ENCODE data around the gene PLCH2.
"Not testable (repeated sequence)": the region's sequence is repeated elsewhere in the genome, so short reads cannot be mapped to it uniquely, and the experiment has no call there.

PLCH2 gene

DNA sequence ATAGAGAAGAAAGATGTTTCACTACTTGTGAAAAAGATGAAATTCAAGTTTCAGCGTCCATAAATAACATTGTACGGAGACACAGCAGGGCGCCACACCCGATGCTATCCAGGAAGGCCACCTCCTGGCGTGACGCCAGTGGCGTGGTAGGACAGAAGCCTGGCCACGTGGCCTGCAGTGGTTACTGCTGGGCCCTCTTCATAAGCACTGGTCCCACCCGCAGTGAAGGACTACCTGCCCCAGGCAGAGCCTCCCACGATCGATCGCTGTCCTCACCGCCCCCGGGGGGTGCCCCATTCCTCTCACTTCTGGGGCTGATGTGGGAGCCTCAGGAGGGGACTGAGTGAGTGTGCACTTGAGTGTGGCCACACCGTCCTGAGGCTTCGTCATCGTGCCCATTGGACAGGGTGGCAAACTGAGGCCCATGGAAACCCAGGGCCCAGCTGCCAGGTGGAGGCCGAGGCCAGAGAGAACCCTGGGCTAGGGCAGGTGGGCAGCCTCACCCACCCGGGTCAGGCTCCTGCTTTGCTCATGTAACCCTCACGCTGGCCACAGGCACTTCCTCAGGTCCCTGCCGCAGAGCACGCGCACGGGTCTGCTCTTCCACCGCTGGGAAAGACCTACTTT, 65.6 kb downstream of the PLCH2 start:
- no peak for DNase-seq

DNA sequence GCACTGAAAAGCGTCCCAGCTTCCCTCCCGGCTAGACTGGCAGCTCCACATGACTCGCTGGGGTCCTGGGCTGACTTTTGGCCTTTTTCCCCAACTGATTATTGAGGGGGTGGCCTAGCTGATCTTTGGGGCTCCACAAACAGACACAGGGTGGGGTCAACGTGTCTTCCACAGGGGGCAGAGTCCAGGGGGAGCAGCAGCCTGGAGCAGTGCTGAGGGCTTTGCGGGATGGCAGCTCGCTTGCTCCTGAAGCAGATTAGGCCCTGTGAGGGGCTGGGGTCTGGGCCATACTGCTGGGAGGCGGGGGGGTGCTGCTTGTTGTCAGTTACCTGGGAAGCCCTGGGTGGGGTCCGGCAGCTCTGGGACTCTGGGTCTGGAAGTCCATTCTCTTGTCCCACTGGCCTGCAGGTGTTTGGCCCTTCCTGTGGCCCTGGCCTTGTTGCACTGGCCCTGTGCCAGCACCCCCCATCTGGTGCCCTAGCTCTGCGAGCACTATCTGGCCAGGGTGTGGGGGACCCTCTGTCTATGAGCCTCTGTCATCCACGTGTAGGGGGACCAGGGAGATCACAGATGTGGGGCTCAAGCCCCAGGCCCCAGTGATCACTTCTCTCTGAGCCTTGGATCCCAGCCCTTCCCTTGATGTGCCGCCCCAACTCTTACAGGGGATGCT, 66.3 kb downstream of the PLCH2 start:
- no peak for DNase-seq

DNA sequence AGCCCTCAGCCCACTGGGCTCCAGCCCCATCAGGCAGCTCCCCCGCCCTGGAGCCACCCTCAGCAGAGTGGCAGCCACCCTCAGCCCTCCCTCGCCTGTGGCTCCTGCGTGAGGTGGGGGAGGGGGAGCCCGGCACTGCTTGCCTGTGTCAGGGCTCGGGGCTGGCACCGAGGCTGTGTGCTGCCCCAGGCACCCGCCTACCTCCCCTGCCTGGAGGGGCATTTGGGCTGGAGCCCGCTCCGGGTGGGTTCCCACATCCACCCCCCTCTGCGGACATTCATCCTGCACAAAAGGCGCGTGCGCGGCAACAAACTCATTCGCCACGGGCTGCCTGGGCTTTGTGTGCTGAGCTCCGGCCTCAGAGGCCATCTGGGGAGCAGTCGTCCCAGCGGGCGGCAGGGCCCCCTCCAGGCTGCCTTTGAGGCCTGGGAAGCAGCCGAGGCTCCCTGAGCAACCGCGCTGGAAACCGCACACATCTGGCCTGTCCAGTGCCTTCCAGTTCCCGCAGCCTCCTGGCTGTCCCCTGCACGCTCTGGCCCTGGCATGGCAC, 67.5 kb downstream of the PLCH2 start:
- DNase-seq = peak in 41 of 51 donors; percentile 19 to 85 (median 66)

DNA sequence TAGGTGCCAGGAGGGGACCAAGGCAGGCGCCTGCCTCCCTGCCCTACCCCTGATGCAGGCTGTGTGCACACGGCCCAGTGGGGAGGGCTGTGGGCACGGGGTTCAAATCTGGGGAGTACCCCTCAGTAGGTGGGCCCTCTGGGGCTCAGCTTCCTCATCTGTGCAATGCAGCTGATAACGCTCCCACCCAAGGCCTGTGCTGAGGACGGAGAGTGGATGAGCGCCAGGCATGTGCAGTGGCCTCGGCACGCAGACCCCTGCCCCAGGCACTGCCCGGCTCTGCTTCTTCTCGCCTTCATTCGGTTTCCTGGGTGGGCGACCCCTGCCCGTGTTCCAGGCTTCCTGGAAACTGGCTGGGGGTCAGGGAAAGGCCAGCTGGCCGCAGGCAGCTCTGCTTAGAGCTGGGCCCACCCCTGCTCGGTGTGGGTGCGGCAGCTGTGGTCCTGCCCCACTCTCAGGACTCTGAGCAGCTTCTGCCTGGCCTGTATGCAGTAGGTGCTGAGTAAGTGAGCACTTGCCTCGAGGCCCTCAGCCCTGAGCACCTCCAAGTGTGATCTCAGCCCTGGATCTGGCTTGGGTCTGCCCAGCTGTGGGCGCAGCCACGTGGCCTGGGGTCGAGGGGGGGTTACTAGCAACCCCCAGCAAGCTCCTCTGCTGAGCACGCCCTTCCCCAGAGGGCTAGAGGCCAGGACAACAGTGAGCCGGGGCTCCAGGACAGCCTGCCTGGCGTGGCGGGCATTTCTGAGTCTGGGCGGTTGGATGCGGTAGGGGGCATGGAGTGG, 68.2 kb downstream of the PLCH2 start:
- peak in 16 of 51 donors; percentile 26 to 66 (median 44) for DNase-seq

DNA sequence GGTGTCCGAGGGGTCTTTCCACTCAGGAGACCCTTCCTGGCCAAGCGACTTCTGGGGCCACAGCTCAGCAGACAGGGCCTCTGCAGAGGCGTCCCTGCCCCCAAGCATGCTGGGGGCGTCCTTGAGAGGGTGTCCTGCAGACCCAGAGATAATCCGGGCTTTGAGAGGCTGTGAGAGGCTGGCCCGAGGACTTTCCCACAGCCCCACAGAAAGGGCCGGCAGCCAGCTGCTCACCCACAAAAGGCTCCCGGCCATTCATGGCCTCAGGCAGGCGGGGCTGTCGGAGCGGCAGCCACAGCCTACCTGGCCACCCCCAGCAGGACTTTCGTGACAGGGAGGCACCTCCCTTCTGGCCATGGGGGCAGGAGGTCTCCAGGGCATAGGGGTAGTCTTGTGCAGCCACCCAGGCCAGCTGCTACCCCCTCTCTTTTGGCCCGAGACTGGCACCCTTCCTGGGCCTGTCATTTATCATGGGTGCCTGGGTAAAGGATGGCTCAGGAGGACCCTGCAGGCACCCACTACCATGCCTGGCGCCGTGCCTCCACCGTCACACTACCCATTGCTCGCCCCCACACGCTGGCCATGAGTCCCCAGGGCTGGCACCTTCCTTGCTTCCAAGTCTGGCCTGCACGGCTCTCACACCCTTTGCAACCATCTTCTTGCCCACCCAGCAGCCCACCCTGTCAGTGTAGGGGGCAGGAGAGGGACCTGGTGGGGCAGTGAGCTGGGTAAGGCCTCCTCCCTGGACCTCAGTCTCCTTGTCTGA, 69.0 kb downstream of the PLCH2 start:
- DNase-seq = peak in 25 of 51 donors; percentile 29 to 66 (median 44)

DNA sequence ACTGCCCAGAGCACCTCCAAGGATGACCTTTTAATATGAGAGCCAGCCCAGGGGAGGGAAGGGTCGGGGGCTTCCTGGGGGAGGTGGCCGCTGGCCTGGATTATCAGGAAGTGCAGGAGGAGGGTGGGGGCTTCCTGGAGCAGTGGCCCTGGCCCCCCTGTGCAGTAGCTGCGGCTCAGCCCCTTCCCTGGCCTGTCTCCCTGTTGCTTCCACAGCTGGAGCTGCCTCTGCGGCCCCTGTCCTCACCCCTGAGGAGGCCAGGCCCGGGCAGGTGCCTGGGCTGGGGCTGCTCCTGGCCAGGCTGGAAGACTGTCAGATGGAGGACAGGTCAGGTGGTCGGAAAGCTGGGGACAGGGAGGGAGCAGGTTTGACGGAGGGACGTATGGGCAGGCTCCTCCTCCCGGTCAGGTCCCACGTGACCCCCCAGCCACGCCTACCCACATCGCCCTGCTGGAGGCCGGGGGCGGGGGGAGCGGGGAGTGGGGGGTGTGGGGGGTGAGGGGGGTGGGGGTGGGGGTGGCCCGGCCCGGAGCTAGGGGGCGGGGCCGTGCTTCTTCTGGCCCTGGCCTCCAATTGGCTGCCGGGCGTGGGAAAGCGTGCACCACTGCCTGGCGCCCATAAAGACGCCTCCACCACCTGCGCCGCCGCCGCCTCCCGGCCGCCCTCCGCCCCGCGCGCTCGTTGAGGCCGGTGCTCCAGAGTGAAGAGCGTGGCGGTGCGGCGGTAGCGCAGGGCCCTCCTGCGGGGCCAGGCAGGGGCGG, 69.8 kb downstream of the PLCH2 start:
- DNase-seq = peak in 47 of 51 donors; percentile 26 to 91 (median 74)

DNA sequence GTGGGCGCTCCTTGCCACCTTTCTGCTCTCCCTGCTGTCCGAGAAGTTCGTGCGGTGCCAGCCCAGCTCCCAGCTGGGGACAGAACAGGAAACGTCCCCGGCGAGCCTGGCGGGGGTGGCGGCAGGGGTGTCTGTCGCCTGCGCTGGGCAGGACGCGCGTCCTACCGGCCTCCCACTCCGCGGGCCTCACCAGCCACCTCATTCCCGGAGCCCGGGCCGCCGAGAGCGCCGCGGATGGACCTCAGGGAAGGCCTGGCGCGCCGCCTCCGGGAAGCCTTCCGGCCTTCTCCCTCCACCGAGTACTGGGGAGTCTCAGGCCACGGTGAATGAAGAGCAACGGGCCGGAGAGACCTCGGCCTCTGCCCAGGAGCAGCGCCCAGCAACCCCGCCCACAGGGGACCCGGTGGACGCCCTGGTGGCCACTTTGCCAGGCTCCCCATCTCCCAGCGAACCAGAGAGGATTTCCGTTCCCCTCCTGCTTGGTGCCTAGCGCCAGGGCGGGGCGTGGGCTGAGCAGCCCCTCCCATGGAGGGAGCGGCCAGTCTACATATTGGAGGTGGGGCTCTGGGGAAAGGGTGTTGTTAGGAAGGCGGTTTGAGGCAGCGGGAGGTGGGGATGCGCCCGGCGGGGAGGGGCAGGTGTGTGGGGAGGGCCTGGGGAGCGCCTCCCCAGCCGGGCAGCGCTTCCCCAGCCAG, 70.6 kb downstream of the PLCH2 start:
- peak in 33 of 51 donors; percentile 16 to 72 (median 53) for DNase-seq

DNA sequence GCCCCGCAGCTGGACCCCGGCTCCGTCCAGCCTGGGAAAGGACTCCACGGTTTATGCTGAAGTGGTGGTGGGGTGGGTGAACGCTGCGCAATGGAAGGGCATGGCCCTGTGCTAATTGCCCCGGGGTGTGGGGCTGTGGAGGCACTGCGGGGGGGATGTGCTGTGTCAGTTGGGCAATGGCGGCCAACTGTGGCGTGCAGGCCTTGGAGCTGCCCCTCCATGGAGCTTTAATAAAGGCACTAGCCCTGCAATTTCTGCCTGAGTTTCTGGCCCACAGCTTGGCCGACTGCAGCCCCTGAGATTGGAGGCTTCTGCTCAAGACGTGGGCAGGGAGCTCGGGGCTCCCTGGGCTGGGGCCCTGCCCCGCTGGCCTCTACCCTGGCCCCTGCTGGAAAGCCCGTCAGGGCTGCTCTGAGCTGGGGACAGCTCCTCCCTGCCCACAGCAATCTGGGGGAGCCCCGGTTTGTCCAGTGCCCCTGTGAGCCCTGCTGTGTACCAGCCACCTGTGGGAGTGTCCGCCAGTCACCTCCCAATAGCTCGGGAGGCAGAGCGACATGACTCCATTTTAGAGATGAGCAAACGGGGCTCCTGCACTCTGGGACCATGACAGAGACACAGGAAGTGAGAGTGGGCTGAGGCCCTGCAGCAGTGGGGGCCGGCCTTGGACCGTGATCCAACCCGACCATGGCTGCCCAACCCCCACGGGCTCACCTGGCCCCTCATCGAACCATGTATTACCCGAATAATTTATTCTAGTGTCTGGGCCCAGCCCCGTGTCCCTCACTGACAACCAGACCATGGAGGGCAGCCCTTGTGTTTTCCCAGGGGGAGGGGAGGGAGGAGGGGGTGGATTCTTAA, 71.3 kb downstream of the PLCH2 start:
- DNase-seq = peak in 2 of 51 donors; percentile 49 to 74

DNA sequence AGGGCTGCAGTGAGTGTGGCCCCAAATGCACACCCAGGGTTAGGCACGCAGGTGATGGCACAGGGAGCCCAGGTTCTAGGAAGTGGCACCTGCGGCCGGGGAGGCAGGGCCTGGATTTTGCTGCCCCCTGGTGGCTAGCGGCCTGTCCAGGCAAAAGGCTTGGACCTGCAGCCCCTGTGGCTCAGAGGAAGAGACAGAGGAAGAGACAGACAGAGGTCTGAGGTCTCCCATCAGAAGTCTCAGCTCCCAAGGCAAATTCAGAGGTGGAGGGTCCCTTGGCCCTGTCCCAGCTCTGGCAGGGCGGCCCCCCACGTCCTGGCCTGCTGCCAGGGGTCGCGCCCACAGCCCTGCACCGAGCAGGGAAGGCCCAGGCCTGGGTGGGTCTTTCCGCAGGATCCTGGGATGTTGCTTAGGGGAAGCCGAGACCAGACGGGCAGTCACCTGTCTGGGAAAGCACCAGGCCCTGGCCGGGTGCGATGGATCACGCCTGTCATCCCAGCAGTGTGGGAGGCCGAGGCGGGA, 72.0 kb downstream of the PLCH2 start:
- peak in 49 of 51 donors; percentile 25 to 87 (median 69) for DNase-seq

DNA sequence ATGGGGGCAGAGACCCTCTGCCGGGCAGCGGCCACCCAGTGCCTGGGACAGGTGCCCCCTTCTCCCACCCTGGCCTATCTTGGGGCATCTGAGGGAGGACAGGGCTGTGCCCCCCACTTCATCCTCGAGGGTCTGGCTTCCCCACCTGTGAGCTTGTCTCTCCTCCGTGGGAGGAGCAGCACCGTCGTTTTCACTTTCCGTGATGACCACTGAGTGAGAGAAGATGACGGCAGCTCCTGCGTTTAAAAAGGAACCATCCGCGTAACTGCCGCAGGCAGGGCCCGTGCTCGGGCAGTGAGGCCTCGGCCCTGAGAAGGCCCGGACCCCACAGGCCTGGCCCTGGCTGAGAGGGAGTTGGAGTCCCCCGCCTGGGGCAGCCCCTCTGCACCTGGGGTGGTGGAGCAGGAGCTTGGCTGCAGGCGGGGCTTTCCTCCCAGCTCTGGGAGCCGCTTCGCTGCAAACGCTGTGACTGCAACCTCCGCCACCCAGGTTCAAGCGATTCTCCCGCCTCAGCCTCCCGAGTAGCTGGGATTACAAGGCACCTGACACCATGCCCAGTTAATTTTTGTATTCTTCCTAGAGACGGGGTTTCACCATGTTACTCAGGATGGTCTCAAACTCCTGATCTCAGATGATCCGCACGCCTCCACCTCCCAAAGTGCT, 73.4 kb downstream of the PLCH2 start:
- DNase-seq = not testable (repeated sequence)

DNA sequence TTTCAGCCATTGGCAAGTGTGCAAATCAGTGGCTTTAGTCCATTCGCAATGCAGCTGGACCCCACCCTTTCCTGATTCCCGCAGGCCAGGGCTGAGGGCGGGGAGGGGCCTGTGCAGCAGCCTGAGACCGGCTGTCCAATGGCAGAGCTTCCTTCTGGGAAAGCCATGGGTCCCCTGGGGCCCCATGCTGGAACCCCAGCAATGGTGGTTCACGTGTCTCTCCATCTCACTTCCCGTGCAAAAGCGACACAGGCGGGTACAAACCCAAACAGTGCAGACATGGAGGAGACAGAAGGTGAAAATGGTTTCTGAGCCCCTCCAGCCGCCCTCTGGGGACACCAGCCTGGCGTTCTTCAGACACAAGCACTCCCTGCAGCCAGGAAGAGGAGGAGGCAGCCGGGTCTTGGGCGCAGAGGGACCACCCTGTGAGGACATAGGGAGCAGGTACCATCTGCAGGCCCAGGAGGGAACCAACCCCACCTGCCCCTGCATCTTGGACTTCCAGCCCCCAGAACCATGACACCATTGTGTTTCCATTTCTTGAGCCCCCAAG, 74.3 kb downstream of the PLCH2 start:
- not testable (repeated sequence) for DNase-seq

DNA sequence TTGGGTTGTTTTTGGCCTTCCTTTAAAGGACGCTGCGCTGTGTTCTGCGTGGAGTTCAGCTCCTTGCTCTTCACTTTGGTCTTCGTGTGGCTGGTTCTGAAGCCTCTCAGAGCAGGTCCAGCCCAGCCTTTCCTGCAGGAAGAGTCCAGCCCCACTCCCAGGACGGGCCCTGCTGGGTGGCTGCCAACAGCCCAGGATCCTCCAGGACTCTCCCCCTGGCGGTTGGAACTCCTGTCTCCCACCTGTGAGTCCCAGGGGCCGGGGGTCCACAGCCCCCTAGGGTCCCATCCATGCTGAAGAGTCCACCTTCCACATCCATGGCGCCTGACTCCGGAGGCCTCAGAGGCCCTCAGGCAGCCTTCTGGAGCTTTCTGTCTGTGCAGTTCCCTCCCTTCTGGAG, 75.5 kb downstream of the PLCH2 start:
- not testable (repeated sequence) for DNase-seq

DNA sequence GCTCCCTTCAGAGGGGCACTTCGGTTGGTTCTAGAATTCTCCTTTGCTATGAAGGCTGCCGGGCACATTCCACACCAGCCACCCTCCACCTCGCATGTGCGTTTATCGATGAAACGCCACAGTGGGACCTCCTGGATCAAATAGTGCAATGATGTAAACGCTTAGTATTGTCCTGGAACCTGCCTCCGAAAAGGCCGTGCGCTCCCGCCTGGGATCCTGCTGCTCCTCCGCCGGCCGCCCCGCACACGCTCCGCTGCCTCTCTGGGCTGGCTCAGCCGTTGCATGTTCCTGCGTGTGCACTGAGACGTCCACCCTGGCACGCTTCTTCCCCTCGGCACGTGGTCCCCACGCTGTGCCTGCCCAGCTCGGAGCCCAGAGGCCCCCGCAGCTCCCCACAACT, 76.1 kb downstream of the PLCH2 start:
- DNase-seq = no peak

DNA sequence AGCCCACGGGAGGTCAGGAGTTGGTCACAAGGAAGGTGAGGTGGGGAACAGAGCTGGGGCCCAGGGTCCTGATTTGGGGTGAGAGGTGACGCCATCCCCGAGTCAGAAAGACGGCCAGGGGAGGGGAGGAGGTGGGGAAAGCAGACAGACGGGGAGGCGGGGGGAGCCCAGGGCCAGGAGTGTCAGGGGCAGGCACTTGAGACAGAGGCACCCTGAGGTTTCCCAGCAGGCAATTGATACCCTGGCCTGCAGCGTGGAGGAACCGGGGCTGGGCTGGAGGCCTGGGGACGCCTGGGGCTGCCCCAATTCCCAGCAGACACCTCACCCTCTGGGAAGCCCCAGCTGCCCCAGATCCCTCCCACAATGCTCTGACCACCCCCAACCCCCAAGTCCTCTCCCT, 77.0 kb downstream of the PLCH2 start:
- DNase-seq = not testable (repeated sequence)

DNA sequence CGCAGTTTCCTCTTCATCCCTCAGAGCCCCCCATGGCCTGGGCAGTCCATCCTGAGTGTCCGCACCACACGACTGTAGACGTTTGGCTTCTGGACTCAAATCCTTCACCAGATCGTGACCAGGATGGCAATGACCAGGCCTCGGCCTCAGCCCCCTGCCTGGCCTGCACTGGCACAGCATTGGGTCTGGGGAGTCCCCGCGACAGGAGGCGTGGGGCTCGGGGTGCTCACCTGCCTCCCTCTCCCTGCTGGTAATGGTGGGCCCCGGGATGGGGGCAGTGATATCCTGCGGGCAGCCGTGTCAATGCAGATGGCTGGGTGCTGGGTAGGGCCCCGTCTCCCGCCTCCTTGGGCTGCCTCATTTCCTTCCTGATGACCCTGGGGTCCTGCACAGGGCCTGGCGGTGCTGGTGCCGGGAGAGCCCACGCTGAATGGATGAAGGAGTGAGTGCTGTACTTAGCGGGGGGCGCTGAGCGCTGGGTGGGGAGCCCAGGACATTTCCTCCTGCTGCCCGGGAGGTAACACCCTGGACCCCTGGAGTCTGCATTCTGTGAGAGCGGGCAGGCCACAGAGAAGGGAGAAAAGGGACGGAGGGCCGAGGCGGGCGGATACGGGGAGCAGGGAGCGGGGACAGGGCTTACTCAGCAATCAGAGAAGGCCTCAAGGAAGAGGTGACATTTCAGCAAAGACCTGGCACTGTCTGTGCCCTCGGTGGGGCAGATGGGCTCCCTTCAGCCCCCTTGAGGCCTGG, 78.0 kb downstream of the PLCH2 start:
- no peak for DNase-seq

DNA sequence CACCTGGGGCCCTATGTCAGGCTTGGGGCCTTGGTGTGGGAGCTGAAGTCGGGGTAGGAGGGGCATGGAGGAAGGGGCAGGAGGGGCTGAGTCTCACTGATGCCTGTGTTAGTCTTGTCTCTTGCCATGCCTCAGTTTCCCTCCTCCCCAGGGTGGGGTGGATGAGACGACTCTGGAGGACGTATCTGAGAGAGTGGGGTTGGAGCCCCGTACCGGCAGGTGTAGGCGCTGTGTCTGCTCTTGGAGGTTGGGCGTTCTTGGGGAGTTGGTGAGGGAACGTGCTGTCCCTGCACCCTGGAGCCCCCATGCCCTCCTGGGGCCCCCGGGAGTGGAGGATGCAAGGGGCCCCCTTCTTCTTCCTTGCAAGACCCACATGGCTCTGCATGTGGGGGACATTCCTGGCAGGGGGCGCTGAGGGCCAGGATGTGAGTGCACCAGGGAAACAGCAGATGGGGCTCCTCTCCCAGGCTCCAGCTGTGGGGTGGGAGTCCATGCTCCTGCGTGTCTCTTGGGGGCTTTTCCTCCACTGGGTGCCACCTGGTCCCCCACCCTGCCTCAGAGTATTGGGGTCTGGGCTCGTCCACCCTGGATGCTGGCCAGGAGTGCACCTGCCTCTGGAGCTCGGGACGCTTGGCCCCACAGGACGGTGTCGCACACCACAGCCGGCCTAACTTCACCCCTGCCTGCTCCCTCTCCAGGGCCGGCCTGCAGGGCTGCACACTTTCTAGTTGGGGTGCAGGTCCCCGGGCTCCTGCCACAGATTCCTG, 78.7 kb downstream of the PLCH2 start:
- DNase-seq = peak in 5 of 51 donors; percentile 11 to 20 (median 16)

Data from hypothalamus (tissue), 51 donors.